ENCODE data around the gene RUNX1. TPM values are rescaled to one million over a fixed set of nuclear protein-coding genes. Genes with fewer than 3 reads are reported as not detected.
A peak's percentile ranks its signal among the peaks of the same experiment; 100 is the strongest.

The RUNX1 gene
- total and polyA plus RNA-seq, 2 donors (not counting 1 experiment from before 2014, with no cell fraction given): 26.3 to 73.0 TPM

DNA sequence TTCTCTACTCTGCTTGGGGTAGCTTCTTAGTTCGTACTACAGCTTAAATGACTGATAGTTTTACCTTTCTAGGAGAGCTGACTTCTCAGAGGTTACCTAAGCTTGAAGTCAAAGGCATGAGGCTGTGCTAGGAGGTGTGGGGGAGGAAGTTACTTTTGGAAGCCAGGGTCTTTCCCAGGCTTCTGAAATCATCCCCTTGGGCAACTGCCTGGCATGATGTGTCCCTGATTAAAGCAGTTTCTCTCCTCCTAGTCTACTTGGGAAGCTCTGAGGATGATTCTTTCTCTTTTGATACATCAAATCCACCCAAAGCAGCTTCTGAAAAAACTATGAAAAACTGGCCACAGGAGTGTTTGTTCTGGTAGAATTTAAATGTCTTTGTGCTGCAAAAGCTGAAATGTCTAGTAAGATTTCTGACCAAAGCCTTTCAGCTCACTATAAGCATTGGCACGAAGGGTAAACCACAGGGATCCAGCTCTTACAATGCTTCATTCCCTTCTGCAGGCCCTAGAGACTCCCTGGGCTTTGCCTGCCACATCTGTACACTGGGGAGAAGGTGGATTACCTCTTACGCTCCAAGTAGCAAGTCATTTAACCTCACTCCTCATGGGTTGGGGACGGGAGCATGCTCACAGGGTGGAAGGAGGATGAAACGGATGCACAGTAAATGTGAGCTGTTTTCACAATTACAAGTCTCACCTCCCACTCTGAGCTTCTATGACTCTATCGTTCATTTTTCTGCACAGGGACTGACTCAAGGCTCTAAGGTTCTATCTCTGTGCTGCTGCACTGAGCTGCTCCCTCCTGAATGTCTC, 59.6 kb downstream of the RUNX1 start:
- DNase-seq (no peak), ATAC-seq (ENCODE audit: low read depth) (no peak)
- peaks cover 58% of the 10 kb centered on the region for H3K4me1 Mint-ChIP-seq
- WGBS (ENCODE audit: insufficient coverage): 38% methylated on average over 1 of the region's 6 CpGs
- intact Hi-C loops (cut with micrococcal nuclease): loop anchor here (5.0 to 10.0 kb wide), 2 partner anchors 38 to 55 kb away; no protein-coding TSS in a partner anchor
- Histone ChIP-seq H3K9ac (ENCODE audit: low read length) (no peak overlapping the region), H3K79me2 (ENCODE audit: control insufficient read depth, insufficient read depth, low read length) (peaks cover 61% of the 10 kb centered on the region), H3K36me3 (replicated peaks in 1 of 2; ENCODE audit: control extremely low read depth in 1 of 2, control insufficient read depth in 1 of 2, extremely low read depth in 1 of 2, insufficient read depth in 2 of 2, low read length in 1 of 2) (peaks cover 0 to 3% of the 10 kb centered on the region in 2 experiments), H3K27me3 (replicated peaks in 1 of 4; ENCODE audit: control extremely low read depth in 1 of 4, control insufficient read depth in 3 of 4, insufficient read depth in 4 of 4, low read length in 3 of 4) (no peaks in the 10 kb centered on the region), H2AFZ (ENCODE audit: insufficient read depth, low read depth, low read length, poor library complexity, severe bottlenecking) (no peak overlapping the region), H3K9me3 (ENCODE audit: control extremely low read depth in 1 of 3, control insufficient read depth in 2 of 3, insufficient read depth in 1 of 3, low read length in 2 of 3) (no peaks in the 10 kb centered on the region), H3K4me2 (replicated peaks; ENCODE audit: low read depth, low read length, poor library complexity, severe bottlenecking) (no peak overlapping the region), H3K4me1 (ENCODE audit: control insufficient read depth in 2 of 2, insufficient read depth in 2 of 2, low read length in 2 of 2) (peaks cover 37 to 38% of the 10 kb centered on the region in 2 donors), H3K27ac (ENCODE audit: low read length in 2 of 2) (no peak overlapping the region), H3K4me3 (ENCODE audit: control extremely low read depth in 1 of 5, extremely low read depth in 1 of 5, insufficient read depth in 1 of 5, low read depth in 2 of 5, low read length in 4 of 5) (no peak overlapping the region), H4K20me1 (ENCODE audit: control insufficient read depth, insufficient read depth, low read length, poor library complexity, severe bottlenecking) (peaks cover 88% of the 10 kb centered on the region)
- no peak for TF ChIP-seq EZH2 (IDR thresholded peaks at IDR 0.05; ENCODE audit: borderline replicate concordance, insufficient read depth, low read depth, low read length, poor library complexity, severe bottlenecking)
- TF ChIP-seq CTCF (IDR thresholded peaks at IDR 0.05): no peak
- no peak overlapping the region for H3K4me3 Mint-ChIP-seq
- no peak overlapping the region for H3K27ac Mint-ChIP-seq
- no peaks in the 10 kb centered on the region for H3K9me3 Mint-ChIP-seq (ENCODE audit: insufficient read depth)
- ChIA-PET POLR2A (no interaction called here), CTCF (interaction anchor here (0.7 to 1.5 kb wide), 4 partner anchors 37 to 366 kb away, joined by 3 to 5 read pairs (median 4); no protein-coding TSS in a partner anchor)
- H3K27me3 Mint-ChIP-seq: no peaks in the 10 kb centered on the region

DNA sequence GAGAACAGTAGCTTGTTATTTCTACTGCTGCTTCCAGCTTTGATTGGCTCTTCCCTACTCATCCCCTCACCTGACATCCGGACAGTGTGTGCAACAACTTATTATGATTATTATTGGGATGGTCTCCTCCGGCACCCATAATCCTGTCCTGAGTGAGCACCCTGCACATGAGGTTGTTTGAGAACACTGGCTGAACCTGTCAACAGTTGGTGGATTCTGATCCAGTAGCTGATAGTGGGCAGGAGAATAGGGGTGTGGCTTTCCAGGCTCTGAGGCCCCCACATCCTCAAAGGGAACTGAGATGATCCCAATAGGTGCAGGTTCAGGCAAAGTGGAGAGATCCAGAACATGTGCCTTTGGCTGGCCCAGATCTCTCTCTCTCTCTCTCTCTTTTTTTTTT, 60.5 kb downstream of the RUNX1 start:
- peaks cover 64% of the 10 kb centered on the region for H3K79me2 ChIP-seq (ENCODE audit: control insufficient read depth, insufficient read depth, low read length)
- H2AFZ ChIP-seq (ENCODE audit: insufficient read depth, low read depth, low read length, poor library complexity, severe bottlenecking): no peak overlapping the region
- H3K36me3 ChIP-seq (replicated peaks in 1 of 2; ENCODE audit: control extremely low read depth in 1 of 2, control insufficient read depth in 1 of 2, extremely low read depth in 1 of 2, insufficient read depth in 2 of 2, low read length in 1 of 2): peaks cover 0 to 3% of the 10 kb centered on the region in 2 experiments
- POLR2A ChIA-PET: interaction anchor here (0.5 to 0.7 kb wide), 2 partner anchors 19 to 102 kb away, joined by 3 read pairs; no protein-coding TSS in a partner anchor
- H3K9ac ChIP-seq (ENCODE audit: low read length): no peak overlapping the region
- DNase-seq (no peak), ATAC-seq (ENCODE audit: low read depth) (no peak)
- no peaks in the 10 kb centered on the region for H3K27me3 ChIP-seq (replicated peaks in 1 of 4; ENCODE audit: control extremely low read depth in 1 of 4, control insufficient read depth in 3 of 4, insufficient read depth in 4 of 4, low read length in 3 of 4)
- WGBS (ENCODE audit: insufficient coverage): 100% methylated on average over 1 of the region's 2 CpGs
- peaks cover 93% of the 10 kb centered on the region for H4K20me1 ChIP-seq (ENCODE audit: control insufficient read depth, insufficient read depth, low read length, poor library complexity, severe bottlenecking)
- H3K4me1 ChIP-seq (ENCODE audit: control insufficient read depth in 2 of 2, insufficient read depth in 2 of 2, low read length in 2 of 2): peaks cover 46 to 47% of the 10 kb centered on the region in 2 donors
- CTCF ChIA-PET: interaction anchor here (1.5 kb wide), 1 partner anchor 243 kb away, joined by 5 read pairs; no protein-coding TSS in a partner anchor
- no peaks in the 10 kb centered on the region for H3K9me3 Mint-ChIP-seq (ENCODE audit: insufficient read depth)
- H3K4me1 Mint-ChIP-seq: peaks cover 67% of the 10 kb centered on the region
- intact Hi-C loops (cut with micrococcal nuclease): loop anchor here (5.0 to 10.0 kb wide), 2 partner anchors 39 to 54 kb away; no protein-coding TSS in a partner anchor
- peak overlapping the region; percentile 16 for H3K27ac Mint-ChIP-seq
- no peak for TF ChIP-seq EZH2 (IDR thresholded peaks at IDR 0.05; ENCODE audit: borderline replicate concordance, insufficient read depth, low read depth, low read length, poor library complexity, severe bottlenecking)
- no peak for TF ChIP-seq CTCF (IDR thresholded peaks at IDR 0.05)
- no peak overlapping the region for H3K27ac ChIP-seq (ENCODE audit: low read length in 2 of 2)
- H3K4me2 ChIP-seq (replicated peaks; ENCODE audit: low read depth, low read length, poor library complexity, severe bottlenecking): peak overlapping the region; percentile 64
- H3K4me3 Mint-ChIP-seq: no peak overlapping the region
- no peaks in the 10 kb centered on the region for H3K9me3 ChIP-seq (ENCODE audit: control extremely low read depth in 1 of 3, control insufficient read depth in 2 of 3, insufficient read depth in 1 of 3, low read length in 2 of 3)
- no peak overlapping the region for H3K4me3 ChIP-seq (ENCODE audit: control extremely low read depth in 1 of 5, extremely low read depth in 1 of 5, insufficient read depth in 1 of 5, low read depth in 2 of 5, low read length in 4 of 5)
- H3K27me3 Mint-ChIP-seq: no peaks in the 10 kb centered on the region

All from B cell (primary cell).